Suprapubic skin (tissue), 4 donors: ENCODE measurements around the gene RENBP. TPM values are rescaled to one million over a fixed set of nuclear protein-coding genes. Genes with fewer than 3 reads are reported as not detected.

Experiments
- DNase-seq, 2 donors: peaks; one replicate each; pipeline ENCODE4 v3.0.0-alpha.2; 2019; ENCODE audit warnings: low spot score in 2 of 2
- H3K27ac ChIP-seq: fragments of 200-600 bp; sonication (generic); one replicate; pipeline ENCODE4 v1.5.1; 2019
- H3K27me3 ChIP-seq: fragments of 200-600 bp; sonication (generic); one replicate; pipeline ENCODE4 v1.5.1; 2019
- H3K36me3 ChIP-seq: fragments of 200-600 bp; sonication (generic); one replicate; pipeline ENCODE4 v1.5.1; 2019
- H3K4me1 ChIP-seq: fragments of 200-600 bp; sonication (generic); one replicate; pipeline ENCODE4 v1.5.1; 2019
- H3K4me3 ChIP-seq: fragments of 200-600 bp; sonication (generic); one replicate; pipeline ENCODE4 v1.5.1; 2019; ENCODE audit warnings: mild to moderate bottlenecking
- H3K9me3 ChIP-seq: fragments of 200-600 bp; sonication (generic); one replicate; pipeline ENCODE4 v1.5.1; 2019
- EP300 ChIP-seq: sonication (generic); formaldehyde crosslinking; IDR thresholded peaks from one replicate; pipeline ENCODE4 v1.6.1; 2017; ENCODE audit warnings: antibody characterized with exemption
- POLR2A ChIP-seq, 2 donors: fragments of 450-650 bp; IDR thresholded peaks; one replicate each; pipeline ENCODE4 v1.6.1; 2017; ENCODE audit warnings: antibody characterized with exemption in 2 of 2, mild to moderate bottlenecking in 2 of 2, moderate library complexity in 2 of 2
- POLR2AphosphoS5 ChIP-seq, 3 donors: sonication (generic); formaldehyde crosslinking; IDR thresholded peaks; one replicate each; pipeline ENCODE4 v1.6.1; 2017; ENCODE audit warnings: antibody characterized with exemption in 3 of 3
- WGBS: methylation state at CpG from one replicate; pipeline ENCODE4 v1.1.5; 2018; 5-methylcytosine and 5-hydroxymethylcytosine counted together
- total RNA-seq, 4 donors: library from RNA; depleted of rRNA; stranded (reverse); fragments of >200 nt; gene quantifications; one replicate each; pipeline ENCODE4 v1.1.0, GENCODE V29; 2016
- TF ChIP-seq, protein P1 (sequence below), 2 donors: fragments of 200-600 bp in 1 of 2; fragments of 450-650 bp in 1 of 2; sonication (generic) in 1 of 2; IDR thresholded peaks; one replicate each; pipeline ENCODE4 v1.5.1; 2016 to 2019; ENCODE audit warnings: antibody characterized with exemption in 2 of 2, mild to moderate bottlenecking in 1 of 2, moderate library complexity in 1 of 2

RENBP gene
- 1 to 10 TPM; 1.7 to 9.9 (median 4.6) TPM for total RNA-seq

DNA sequence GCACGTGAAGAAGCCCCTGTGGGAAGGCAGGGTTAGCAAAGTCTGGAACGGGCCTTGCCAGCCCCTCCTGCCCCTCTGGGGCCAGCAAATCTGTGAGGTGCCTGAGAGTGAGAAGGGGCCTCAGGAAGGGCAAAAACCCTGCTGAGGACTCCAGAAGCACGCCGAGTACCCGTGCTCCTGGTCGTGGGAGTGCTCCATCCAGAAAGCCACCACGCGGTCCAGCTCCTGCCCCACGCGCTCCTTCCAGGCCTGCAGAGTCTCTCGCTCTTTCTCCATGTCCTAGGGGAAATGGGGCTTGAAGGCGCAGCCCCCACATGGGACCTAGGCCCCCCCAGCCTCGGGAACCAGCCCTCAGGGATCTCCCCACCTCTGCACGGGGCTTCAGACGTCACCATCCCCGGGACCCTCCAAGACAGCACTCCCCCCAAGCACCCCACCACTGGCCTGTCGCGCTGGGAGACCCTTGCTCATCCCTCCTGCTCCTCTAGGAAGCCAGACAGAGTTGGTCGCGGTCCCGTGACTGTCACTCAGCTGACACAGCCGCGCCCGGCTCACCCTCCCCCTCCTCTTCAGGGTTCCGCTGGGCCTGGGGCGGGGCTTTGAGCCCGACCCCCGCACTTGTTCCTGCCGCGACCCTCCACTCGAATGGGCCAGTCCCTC is at the start of gene RENBP:
TSS of gene RENBP (minus strand) at position 504 of the 660 bp plus-strand sequence. CDS start at position 471, 33 bp downstream.
- Histone ChIP-seq H3K27ac (peak within 1 kb of the TSS; percentile 45), H3K4me3 (peak within 1 kb of the TSS; percentile 39), H3K36me3 (peaks cover 5% of the 10 kb centered on the region), H3K27me3 (no peaks in the 10 kb centered on the region), H3K9me3 (no peaks in the 10 kb centered on the region), H3K4me1 (peaks cover 13% of the 10 kb centered on the region)
- WGBS: 29% methylated on average over 8 of the region's 31 CpGs
- no peak for TF ChIP-seq EP300
- TF ChIP-seq, protein P1, sequence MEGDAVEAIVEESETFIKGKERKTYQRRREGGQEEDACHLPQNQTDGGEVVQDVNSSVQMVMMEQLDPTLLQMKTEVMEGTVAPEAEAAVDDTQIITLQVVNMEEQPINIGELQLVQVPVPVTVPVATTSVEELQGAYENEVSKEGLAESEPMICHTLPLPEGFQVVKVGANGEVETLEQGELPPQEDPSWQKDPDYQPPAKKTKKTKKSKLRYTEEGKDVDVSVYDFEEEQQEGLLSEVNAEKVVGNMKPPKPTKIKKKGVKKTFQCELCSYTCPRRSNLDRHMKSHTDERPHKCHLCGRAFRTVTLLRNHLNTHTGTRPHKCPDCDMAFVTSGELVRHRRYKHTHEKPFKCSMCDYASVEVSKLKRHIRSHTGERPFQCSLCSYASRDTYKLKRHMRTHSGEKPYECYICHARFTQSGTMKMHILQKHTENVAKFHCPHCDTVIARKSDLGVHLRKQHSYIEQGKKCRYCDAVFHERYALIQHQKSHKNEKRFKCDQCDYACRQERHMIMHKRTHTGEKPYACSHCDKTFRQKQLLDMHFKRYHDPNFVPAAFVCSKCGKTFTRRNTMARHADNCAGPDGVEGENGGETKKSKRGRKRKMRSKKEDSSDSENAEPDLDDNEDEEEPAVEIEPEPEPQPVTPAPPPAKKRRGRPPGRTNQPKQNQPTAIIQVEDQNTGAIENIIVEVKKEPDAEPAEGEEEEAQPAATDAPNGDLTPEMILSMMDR (IDR thresholded peaks at IDR 0.05): no peak
- TF ChIP-seq POLR2A (IDR thresholded peaks at IDR 0.05): no peak
- TF ChIP-seq POLR2AphosphoS5 (IDR thresholded peaks at IDR 0.05): no peak
- DNase-seq: no peak

DNA sequence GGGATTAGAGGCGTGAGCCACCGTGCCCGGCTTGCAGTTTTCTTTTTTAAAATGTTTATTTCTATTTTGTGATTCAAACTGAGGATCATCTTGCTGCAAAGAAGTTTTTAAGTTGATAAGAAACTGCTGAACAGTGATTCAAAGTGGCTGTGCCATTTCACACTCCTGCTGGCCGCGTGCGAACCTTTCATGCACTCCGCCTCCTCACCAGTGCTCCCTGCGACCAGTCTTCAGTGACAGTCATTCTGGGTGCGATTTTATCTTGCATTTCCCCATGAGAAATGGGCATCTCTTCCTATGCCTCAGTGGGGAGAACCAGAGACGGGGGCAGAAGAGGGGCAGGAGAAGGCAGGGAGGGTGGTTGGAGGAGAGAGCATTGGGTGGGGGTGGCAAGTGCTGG is 49.5 kb upstream of the RENBP start:
- Histone ChIP-seq H3K27me3 (no peaks in the 10 kb centered on the region), H3K36me3 (no peaks in the 10 kb centered on the region), H3K27ac (no peak overlapping the region), H3K4me3 (no peak overlapping the region), H3K9me3 (no peaks in the 10 kb centered on the region), H3K4me1 (no peaks in the 10 kb centered on the region)
- 85% methylated on average over 10 of the region's 10 CpGs for WGBS
- DNase-seq: no peak
- TF ChIP-seq POLR2A (IDR thresholded peaks at IDR 0.05): no peak
- TF ChIP-seq, protein P1 (IDR thresholded peaks at IDR 0.05): no peak
- no peak for TF ChIP-seq POLR2AphosphoS5 (IDR thresholded peaks at IDR 0.05)
- TF ChIP-seq EP300: no peak

DNA sequence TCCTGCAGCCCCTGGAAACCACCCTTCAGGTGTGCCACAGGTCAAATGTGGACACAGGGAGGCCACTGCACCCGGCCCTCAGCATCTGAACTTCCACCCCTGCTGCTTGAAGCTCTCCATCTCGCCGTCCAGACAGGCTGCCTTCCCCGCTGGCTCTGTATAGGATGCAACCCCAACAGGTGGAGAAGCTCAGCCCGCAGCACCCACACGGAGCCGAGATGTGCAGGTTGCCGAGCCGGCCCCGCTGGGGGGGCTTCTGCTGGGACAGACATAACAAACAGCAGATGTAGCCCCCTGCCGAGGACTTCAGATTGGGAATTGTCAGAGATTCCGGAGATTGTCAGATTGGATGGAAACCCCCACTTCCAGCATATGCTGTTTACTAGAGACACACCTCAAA is 48.6 kb upstream of the RENBP start:
- H3K36me3 ChIP-seq: no peaks in the 10 kb centered on the region
- H3K4me3 ChIP-seq: no peak overlapping the region
- WGBS: 85% methylated on average over 11 of the region's 12 CpGs
- no peak for DNase-seq
- no peak overlapping the region for H3K27ac ChIP-seq
- no peak for TF ChIP-seq POLR2AphosphoS5 (IDR thresholded peaks at IDR 0.05)
- TF ChIP-seq, protein P1 (IDR thresholded peaks at IDR 0.05): no peak
- no peak for TF ChIP-seq EP300
- no peak for TF ChIP-seq POLR2A (IDR thresholded peaks at IDR 0.05)
- H3K27me3 ChIP-seq: no peaks in the 10 kb centered on the region
- H3K4me1 ChIP-seq: no peaks in the 10 kb centered on the region
- no peaks in the 10 kb centered on the region for H3K9me3 ChIP-seq

DNA sequence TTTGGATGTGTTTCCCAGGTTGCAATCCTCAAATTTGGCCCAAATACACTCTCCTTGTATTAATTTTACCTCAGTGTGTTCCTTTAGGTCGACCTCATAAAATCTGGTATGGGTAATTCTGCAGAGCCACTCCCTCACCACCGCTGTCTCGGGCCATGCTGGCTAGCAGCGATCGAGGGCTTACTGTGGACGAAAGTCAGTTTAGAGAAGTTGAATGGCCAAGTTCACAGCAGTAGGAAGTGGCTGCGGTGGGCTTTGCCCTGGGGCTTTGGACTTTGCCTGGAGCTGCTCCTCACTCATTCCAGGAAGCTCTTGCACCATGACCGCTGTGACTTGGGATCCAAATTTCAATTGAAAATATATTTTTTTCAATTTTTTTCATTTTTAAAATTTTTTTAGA is 47.7 kb upstream of the RENBP start:
- 88% methylated on average over 8 of the region's 8 CpGs for WGBS
- Histone ChIP-seq H3K4me3 (no peak overlapping the region), H3K27me3 (no peaks in the 10 kb centered on the region), H3K4me1 (no peaks in the 10 kb centered on the region), H3K9me3 (no peaks in the 10 kb centered on the region), H3K27ac (no peak overlapping the region), H3K36me3 (no peaks in the 10 kb centered on the region)
- TF ChIP-seq, protein P1 (IDR thresholded peaks at IDR 0.05): no peak
- no peak for DNase-seq

DNA sequence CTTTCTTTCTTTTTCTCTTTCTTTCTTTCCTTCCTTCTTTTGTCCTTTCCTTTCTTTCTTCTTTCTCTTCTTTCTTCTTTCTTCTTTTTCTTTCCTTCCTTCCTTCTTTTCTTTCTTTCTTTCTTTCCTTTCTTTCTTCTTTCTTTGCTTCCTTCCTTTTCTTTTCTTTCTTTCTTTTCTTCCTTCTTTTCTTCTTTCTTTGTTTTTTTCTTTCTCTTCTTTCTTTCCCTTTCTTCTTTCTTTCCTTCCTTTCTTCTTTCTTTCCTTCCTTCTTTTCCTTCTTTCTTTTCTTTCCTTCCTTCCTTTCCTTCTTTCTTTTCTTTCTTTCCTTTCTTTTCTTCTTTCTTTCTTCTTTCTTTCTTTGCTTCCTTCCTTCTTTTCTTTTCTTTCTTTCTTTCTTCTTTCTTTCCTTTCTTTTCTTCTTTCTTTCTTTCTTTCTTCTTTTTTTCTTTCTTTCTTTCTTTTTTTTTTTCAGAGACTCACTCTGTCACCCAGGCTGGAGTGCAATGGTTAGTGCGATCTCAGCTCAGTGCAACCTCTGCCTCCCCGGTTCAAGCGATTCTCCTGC is 46.7 kb upstream of the RENBP start:
- Histone ChIP-seq H3K4me3 (no peak overlapping the region), H3K9me3 (no peaks in the 10 kb centered on the region), H3K4me1 (peaks cover 2% of the 10 kb centered on the region), H3K27ac (no peak overlapping the region), H3K27me3 (no peaks in the 10 kb centered on the region), H3K36me3 (no peaks in the 10 kb centered on the region)
- TF ChIP-seq POLR2AphosphoS5 (IDR thresholded peaks at IDR 0.05) (no peak), POLR2A (IDR thresholded peaks at IDR 0.05) (no peak), EP300 (no peak)
- TF ChIP-seq, protein P1 (IDR thresholded peaks at IDR 0.05): no peak
- 95% methylated on average over 3 of the region's 3 CpGs for WGBS
- DNase-seq: no peak
